ENCODE data around the gene PSMD6. TPM values are rescaled to one million over a fixed set of nuclear protein-coding genes. Genes with fewer than 3 reads are reported as not detected.
A peak's percentile ranks its signal among the peaks of the same experiment; 100 is the strongest.

Gene PSMD6
- total RNA-seq, 1 donor from 2014 or later: 65.0 TPM

DNA sequence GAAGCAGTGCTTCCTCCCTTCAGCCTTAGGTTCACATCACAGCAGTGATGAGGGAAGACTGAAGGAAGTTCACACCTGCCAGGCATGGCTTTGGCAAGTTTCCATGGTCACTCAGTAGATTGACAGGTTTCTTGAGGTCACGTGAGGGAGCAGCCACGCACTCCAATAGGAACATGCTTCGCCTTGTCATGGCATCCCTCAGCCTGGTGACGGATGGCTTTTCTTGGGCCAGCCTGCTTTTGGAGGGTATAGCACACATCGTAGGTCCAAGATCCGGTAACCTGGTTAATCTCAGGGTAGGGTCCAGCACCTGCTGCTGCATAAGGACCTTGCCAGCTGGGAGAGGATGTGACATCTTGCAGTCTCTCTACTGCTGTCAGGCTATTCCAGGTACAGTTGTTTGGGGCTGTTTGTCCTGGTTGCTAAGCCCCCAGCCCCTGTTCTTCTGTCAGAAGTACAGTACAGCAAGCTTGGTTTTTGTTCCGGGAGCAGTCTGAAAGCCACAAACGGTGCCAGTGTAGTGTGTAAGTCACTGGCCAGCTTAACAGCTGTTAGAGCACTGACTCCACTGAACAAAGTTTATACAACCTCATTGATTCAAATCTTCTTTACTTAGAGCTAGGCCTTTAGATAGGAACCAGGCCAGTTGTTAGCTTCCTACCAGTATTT lies 42.3 kb downstream of the PSMD6 start:
- TF ChIP-seq, protein P1, sequence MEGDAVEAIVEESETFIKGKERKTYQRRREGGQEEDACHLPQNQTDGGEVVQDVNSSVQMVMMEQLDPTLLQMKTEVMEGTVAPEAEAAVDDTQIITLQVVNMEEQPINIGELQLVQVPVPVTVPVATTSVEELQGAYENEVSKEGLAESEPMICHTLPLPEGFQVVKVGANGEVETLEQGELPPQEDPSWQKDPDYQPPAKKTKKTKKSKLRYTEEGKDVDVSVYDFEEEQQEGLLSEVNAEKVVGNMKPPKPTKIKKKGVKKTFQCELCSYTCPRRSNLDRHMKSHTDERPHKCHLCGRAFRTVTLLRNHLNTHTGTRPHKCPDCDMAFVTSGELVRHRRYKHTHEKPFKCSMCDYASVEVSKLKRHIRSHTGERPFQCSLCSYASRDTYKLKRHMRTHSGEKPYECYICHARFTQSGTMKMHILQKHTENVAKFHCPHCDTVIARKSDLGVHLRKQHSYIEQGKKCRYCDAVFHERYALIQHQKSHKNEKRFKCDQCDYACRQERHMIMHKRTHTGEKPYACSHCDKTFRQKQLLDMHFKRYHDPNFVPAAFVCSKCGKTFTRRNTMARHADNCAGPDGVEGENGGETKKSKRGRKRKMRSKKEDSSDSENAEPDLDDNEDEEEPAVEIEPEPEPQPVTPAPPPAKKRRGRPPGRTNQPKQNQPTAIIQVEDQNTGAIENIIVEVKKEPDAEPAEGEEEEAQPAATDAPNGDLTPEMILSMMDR (IDR thresholded peaks at IDR 0.05): no peak
- DNase-seq (ENCODE audit: low spot score): no peak
- Mint-ChIP-seq H3K36me3 (ENCODE audit: low read depth) (peaks cover 21% of the 10 kb centered on the region), H3K27me3 (ENCODE audit: low read depth) (no peaks in the 10 kb centered on the region), H3K27ac (ENCODE audit: unreplicated experiment) (no peak overlapping the region), H3K4me3 (ENCODE audit: unreplicated experiment) (no peak overlapping the region), H3K4me1 (ENCODE audit: low read depth) (peaks cover 25% of the 10 kb centered on the region), H3K9me3 (ENCODE audit: low read depth) (no peaks in the 10 kb centered on the region)

- H3K4me3 Mint-ChIP-seq (ENCODE audit: unreplicated experiment): no peak overlapping the region
- no peaks in the 10 kb centered on the region for H3K27me3 Mint-ChIP-seq (ENCODE audit: low read depth)
- TF ChIP-seq, protein P1 (IDR thresholded peaks at IDR 0.05): no peak
- DNase-seq (ENCODE audit: low spot score): no peak
- H3K4me1 Mint-ChIP-seq (ENCODE audit: low read depth): peaks cover 30% of the 10 kb centered on the region
- peak overlapping the region; percentile 39 for H3K27ac Mint-ChIP-seq (ENCODE audit: unreplicated experiment)
- no peaks in the 10 kb centered on the region for H3K9me3 Mint-ChIP-seq (ENCODE audit: low read depth)
- peaks cover 15% of the 10 kb centered on the region for H3K36me3 Mint-ChIP-seq (ENCODE audit: low read depth)
These were observed 43.3 kb downstream of the PSMD6 start for GRCh38 chr3:63980019-63980418.

DNA sequence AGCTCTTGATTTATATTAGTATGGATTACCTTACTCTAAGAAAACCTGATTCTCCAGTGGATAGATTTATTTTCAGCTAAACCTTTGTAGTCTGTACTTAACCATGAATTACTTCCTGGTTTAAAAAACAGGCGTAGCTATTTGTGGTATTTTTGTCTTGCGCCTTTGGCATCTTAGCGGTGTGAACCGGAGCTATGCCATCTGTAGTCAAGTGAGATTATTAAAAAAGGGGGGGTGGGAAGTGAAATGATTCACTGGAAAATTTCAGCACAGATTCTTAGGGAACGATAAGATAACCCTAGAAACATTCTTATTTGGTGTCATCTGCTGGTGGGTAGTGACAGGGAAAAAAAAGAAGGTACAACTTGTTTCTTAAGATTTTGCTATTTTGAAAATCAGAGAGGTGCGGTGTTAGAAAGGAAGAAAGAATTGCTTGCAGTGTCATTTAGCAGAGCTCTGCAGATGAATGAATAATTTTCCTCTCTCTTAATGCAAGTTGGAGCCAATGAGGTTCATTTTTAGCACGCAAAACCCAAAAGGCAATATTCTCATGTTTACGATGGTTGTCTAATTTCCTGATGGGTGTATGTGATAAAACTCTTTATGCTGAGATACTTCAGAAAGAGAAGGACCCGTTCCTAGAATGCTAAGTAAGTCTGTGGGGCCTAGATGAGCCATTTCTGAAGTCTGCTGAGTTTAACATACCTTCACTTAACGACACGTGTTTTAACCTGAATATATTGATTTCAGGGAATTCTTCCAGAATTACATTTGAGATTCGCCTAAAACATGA lies 44.0 kb downstream of the PSMD6 start:
- TF ChIP-seq, protein P1 (IDR thresholded peaks at IDR 0.05): no peak
- no peak for DNase-seq (ENCODE audit: low spot score)
- no peaks in the 10 kb centered on the region for H3K9me3 Mint-ChIP-seq (ENCODE audit: low read depth)
- no peaks in the 10 kb centered on the region for H3K27me3 Mint-ChIP-seq (ENCODE audit: low read depth)
- no peak overlapping the region for H3K4me3 Mint-ChIP-seq (ENCODE audit: unreplicated experiment)
- peaks cover 10% of the 10 kb centered on the region for H3K36me3 Mint-ChIP-seq (ENCODE audit: low read depth)
- no peak overlapping the region for H3K27ac Mint-ChIP-seq (ENCODE audit: unreplicated experiment)
- peaks cover 36% of the 10 kb centered on the region for H3K4me1 Mint-ChIP-seq (ENCODE audit: low read depth)

GRCh38 chr3:63977893-63978292 lies 45.4 kb downstream of the PSMD6 start:
- no peak for DNase-seq (ENCODE audit: low spot score)
- TF ChIP-seq, protein P1 (IDR thresholded peaks at IDR 0.05): no peak
- no peak overlapping the region for H3K4me3 Mint-ChIP-seq (ENCODE audit: unreplicated experiment)
- peaks cover 14% of the 10 kb centered on the region for H3K36me3 Mint-ChIP-seq (ENCODE audit: low read depth)
- H3K9me3 Mint-ChIP-seq (ENCODE audit: low read depth): no peaks in the 10 kb centered on the region
- no peaks in the 10 kb centered on the region for H3K27me3 Mint-ChIP-seq (ENCODE audit: low read depth)
- H3K27ac Mint-ChIP-seq (ENCODE audit: unreplicated experiment): no peak overlapping the region
- peaks cover 44% of the 10 kb centered on the region for H3K4me1 Mint-ChIP-seq (ENCODE audit: low read depth)

DNA sequence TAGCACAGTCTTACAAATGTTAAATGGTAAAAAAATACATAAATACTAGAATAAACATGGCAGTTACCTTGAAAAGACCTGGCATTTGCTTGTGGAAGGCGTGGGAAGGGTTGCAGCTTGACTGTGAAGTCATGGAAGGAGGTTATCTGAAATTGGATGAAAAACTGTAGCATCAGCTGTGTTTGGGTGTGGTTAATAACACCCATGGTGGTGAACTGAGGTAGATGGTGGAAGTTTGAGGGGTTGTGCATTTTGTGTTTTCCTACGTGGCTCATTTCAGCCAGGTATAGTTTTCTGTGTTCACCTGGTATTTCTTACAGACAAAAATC lies 46.5 kb downstream of the PSMD6 start:
- Mint-ChIP-seq H3K27me3 (ENCODE audit: low read depth) (no peaks in the 10 kb centered on the region), H3K4me3 (ENCODE audit: unreplicated experiment) (no peak overlapping the region), H3K4me1 (ENCODE audit: low read depth) (peaks cover 55% of the 10 kb centered on the region), H3K36me3 (ENCODE audit: low read depth) (peaks cover 8% of the 10 kb centered on the region), H3K27ac (ENCODE audit: unreplicated experiment) (peak overlapping the region; percentile 58), H3K9me3 (ENCODE audit: low read depth) (no peaks in the 10 kb centered on the region)
- DNase-seq (ENCODE audit: low spot score): no peak
- TF ChIP-seq, protein P1 (IDR thresholded peaks at IDR 0.05): no peak

All from chondrocyte (in vitro differentiated cells).